HEK293T (cell line): ENCODE results near the gene EML4.

Experiments used
- CTCF ChIA-PET: fragments of 350-600 bp; formaldehyde crosslinking; extraction: SDS; loops from one replicate; lab custom pipeline; 2021; ENCODE audit warnings: antibody characterized with exemption, inconsistent platforms; lab: Yijun Ruan, JAX
- POLR2A ChIA-PET: fragments of 350-600 bp; formaldehyde crosslinking; extraction: SDS; loops from one replicate; lab custom pipeline; 2020; ENCODE audit warnings: antibody characterized with exemption, inconsistent platforms; lab: Yijun Ruan, JAX
- DNase-seq: peaks from one replicate; pipeline ENCODE4 v3.0.0; 2012; ENCODE audit warnings: mixed read lengths; ENCODE audit errors: extremely low spot score
- ARNT ChIP-seq: fragments of 450-650 bp; IDR thresholded peaks from 2 replicates; pipeline ENCODE4 v1.6.1; 2017; ENCODE audit warnings: mild to moderate bottlenecking
- BHLHE40 ChIP-seq: fragments of 450-650 bp; IDR thresholded peaks from 2 replicates; pipeline ENCODE4 v1.6.1; 2016; ENCODE audit warnings: mild to moderate bottlenecking, moderate library complexity, borderline replicate concordance
- CTBP1 ChIP-seq: fragments of 450-650 bp; IDR thresholded peaks from 2 replicates; pipeline ENCODE4 v1.6.1; 2016; ENCODE audit warnings: borderline replicate concordance
- ELF4 ChIP-seq: fragments of 450-650 bp; IDR thresholded peaks from 2 replicates; pipeline ENCODE4 v1.6.1; 2017; ENCODE audit warnings: antibody characterized with exemption
- FOXA1 ChIP-seq: fragments of 450-650 bp; IDR thresholded peaks from 2 replicates; pipeline ENCODE4 v1.6.1; 2016; ENCODE audit warnings: mild to moderate bottlenecking
- FOXK2 ChIP-seq: fragments of 450-650 bp; IDR thresholded peaks from 2 replicates; pipeline ENCODE4 v1.6.1; 2016; ENCODE audit warnings: mild to moderate bottlenecking
- FOXM1 ChIP-seq: fragments of 450-650 bp; IDR thresholded peaks from 2 replicates; pipeline ENCODE4 v1.6.1; 2017; ENCODE audit warnings: mild to moderate bottlenecking, borderline replicate concordance
- HDGF ChIP-seq: fragments of 450-650 bp; IDR thresholded peaks from 2 replicates; pipeline ENCODE4 v1.6.1; 2017; ENCODE audit warnings: antibody characterized with exemption, borderline replicate concordance
- L3MBTL2 ChIP-seq: fragments of 450-650 bp; conservative IDR thresholded peaks from 2 replicates; pipeline ENCODE4 v1.6.1; 2016; ENCODE audit warnings: mild to moderate bottlenecking
- LEF1 ChIP-seq: fragments of 450-650 bp; IDR thresholded peaks from 2 replicates; pipeline ENCODE4 v1.6.1; 2017; ENCODE audit warnings: mild to moderate bottlenecking, borderline replicate concordance
- NFRKB ChIP-seq: fragments of 450-650 bp; IDR thresholded peaks from 2 replicates; pipeline ENCODE4 v1.6.1; 2016; ENCODE audit warnings: mild to moderate bottlenecking, moderate library complexity
- SP1 ChIP-seq: fragments of 450-650 bp; IDR thresholded peaks from 2 replicates; pipeline ENCODE4 v1.6.1; 2017
- SUZ12 ChIP-seq: fragments of 450-650 bp; IDR thresholded peaks from 2 replicates; pipeline ENCODE4 v1.6.1; 2016; ENCODE audit warnings: mild to moderate bottlenecking
- TARDBP ChIP-seq: fragments of 450-650 bp; IDR thresholded peaks from 2 replicates; pipeline ENCODE4 v1.6.1; 2016
- ZNF384 ChIP-seq: fragments of 450-650 bp; IDR thresholded peaks from 2 replicates; pipeline ENCODE4 v1.6.1; 2016
- TF ChIP-seq, protein P1 (sequence below): fragments of 450-650 bp; IDR thresholded peaks from 2 replicates; pipeline ENCODE4 v1.6.1; 2016

The EML4 gene

DNA sequence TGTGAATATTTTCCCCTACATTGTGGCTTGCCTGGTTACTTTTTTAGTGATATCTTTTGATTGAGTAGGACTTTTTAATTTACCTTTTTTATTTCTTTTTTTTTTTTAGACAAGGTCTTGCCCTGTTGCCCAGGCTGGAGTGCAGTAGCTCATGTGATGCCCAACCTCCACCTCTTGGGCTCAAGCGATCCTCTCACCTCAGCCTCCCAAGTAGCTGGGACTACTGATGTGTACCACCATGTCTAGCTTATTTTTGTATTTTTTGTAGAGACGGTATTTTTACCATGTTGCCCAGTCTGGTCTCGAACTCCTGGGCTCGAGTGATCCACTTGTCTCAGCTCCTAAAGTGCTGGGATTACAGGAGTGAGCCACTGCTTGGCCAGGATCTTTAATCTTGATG lies 25.3 kb downstream of the EML4 start:
- ChIA-PET CTCF (interaction anchor here (0.6 to 1.0 kb wide), 2 partner anchors 29 to 239 kb away, joined by 3 read pairs; no protein-coding TSS in a partner anchor), POLR2A (interaction anchor here (1.2 kb wide), 1 partner anchor 61 kb away, joined by 3 read pairs; no protein-coding TSS in a partner anchor)
- DNase-seq: no peak
- no peak for TF ChIP-seq HDGF
- TF ChIP-seq SP1: no peak
- TF ChIP-seq FOXA1: no peak
- no peak for TF ChIP-seq FOXK2
- no peak for TF ChIP-seq CTBP1
- no peak for TF ChIP-seq SUZ12
- TF ChIP-seq BHLHE40: no peak
- no peak for TF ChIP-seq ELF4
- TF ChIP-seq ARNT: no peak
- TF ChIP-seq, protein P1, sequence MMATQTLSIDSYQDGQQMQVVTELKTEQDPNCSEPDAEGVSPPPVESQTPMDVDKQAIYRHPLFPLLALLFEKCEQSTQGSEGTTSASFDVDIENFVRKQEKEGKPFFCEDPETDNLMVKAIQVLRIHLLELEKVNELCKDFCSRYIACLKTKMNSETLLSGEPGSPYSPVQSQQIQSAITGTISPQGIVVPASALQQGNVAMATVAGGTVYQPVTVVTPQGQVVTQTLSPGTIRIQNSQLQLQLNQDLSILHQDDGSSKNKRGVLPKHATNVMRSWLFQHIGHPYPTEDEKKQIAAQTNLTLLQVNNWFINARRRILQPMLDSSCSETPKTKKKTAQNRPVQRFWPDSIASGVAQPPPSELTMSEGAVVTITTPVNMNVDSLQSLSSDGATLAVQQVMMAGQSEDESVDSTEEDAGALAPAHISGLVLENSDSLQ: no peak
- TF ChIP-seq LEF1: no peak
- no peak for TF ChIP-seq L3MBTL2
- TF ChIP-seq TARDBP: no peak
- TF ChIP-seq ZNF384: no peak
- TF ChIP-seq FOXM1: no peak
- no peak for TF ChIP-seq NFRKB

DNA sequence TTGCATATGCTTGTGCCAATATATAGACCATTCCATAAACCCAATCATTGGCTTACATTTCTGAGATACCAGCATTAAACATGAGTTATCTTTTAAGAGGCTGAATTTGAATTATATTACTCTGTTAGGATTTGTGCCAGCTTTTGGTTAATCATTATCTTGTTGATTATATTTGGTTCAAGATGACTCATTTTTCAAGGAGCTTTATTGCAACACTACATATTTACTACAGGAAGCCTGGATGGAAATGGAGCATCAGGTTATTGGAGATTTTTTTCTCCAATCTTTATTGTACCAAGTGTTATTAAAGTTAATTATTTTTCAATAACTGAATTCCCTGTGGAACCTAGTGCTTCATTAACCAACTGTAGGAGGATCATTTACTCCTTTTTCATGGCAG lies 26.4 kb downstream of the EML4 start:
- ChIA-PET POLR2A (interaction anchor here (1.2 kb wide), 1 partner anchor 62 kb away, joined by 3 read pairs; no protein-coding TSS in a partner anchor), CTCF (interaction anchor here (1.1 kb wide), 1 partner anchor 70 kb away, joined by 3 read pairs; no protein-coding TSS in a partner anchor)
- TF ChIP-seq L3MBTL2 (no peak), SUZ12 (no peak), SP1 (no peak), BHLHE40 (no peak), ZNF384 (no peak), LEF1 (no peak), FOXM1 (no peak), FOXA1 (no peak), ARNT (no peak), FOXK2 (no peak), CTBP1 (no peak), HDGF (no peak), NFRKB (no peak), ELF4 (no peak), TARDBP (no peak)
- TF ChIP-seq, protein P1: no peak
- DNase-seq: no peak

DNA sequence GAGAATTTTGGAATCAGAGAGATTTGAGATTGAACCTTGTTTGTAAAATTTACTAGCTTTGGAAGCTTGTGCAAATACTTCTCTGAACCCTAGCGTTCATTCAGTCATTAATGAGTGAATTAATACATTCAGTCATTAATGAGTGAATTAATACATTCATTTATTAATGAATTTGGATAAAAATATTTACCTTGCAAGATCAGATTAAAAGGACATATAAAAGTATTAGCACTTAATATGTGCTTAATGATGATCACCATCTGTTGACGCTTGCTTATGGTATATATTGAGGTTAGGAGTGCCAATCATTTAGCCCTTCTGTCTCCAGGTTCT lies 26.9 kb downstream of the EML4 start:
- DNase-seq: no peak
- POLR2A ChIA-PET: no interaction called here
- CTCF ChIA-PET: interaction anchor here (0.6 to 1.1 kb wide), 5 partner anchors 24 to 151 kb away, joined by 3 to 7 read pairs (median 4); no protein-coding TSS in a partner anchor
- TF ChIP-seq ARNT (no peak), ELF4 (no peak)
- TF ChIP-seq, protein P1: peak; percentile 12; the same call in 1 of the 2 replicates

DNA sequence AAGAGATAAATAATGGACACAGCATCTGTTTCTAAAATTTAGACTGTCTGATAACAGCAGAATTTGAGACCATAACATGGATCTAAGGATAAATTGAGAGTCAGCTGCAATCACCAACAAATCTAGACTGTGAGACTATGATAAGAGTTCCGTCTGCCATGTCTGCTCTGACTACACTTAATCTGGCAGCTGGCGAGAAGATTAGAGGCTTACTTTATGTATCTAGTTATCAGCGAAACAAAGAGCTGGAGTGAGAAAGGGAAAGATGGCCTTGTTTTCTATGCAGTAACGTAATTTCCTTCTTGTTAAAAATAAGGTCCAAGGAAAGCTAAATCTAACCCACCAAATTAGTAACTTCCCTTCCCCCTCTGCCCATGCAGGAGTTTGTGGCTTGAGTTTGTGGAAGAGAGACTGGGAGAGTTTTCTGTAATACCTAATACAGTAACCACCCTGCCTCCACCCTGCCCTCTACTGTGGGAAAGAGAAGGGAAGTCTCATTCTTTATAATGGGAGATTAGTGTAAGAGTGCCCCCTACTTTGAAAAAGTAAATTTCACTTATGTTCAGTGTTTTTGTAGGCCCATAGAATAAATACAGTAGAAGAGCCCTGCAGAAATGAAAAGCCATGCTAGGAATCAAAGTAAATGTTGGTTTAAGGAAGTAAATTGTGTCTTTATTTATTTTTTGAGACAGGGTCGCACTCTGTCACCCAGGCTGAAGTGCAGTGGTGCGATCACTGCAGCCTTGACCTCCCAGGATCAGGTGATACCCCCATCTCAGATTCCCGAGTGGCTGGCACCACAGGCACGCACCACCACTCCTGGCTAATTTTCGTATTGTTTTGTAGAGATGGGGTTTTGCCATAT lies 27.5 kb downstream of the EML4 start:
- TF ChIP-seq TARDBP (no peak), LEF1 (no peak), HDGF (no peak), NFRKB (no peak), L3MBTL2 (no peak)
- ChIA-PET CTCF (interaction anchor here (0.6 to 1.1 kb wide), 5 partner anchors 25 to 151 kb away, joined by 3 to 7 read pairs (median 4); no protein-coding TSS in a partner anchor), POLR2A (no interaction called here)
- peak; percentile 59 for DNase-seq

DNA sequence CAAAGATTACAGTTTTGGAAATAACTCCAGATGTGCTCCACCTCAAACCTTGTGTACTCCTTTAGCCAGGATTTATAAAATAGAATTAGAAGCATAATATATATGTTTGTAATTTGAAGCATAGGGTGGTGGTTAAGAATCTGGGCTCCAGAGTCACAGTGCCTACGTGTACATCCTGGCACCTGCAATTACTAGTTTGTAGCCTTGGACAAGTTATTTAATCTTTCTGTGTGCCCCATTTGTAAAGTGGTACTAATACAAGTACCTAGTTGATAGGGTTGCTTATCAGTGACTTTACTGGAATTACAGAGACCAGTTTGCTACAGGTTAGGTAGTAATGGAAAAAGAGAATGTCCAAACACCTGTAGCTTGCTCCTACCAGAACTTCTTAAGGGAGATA lies 28.6 kb downstream of the EML4 start:
- TF ChIP-seq ZNF384: no peak
- no peak for TF ChIP-seq ELF4
- no peak for TF ChIP-seq LEF1
- TF ChIP-seq ARNT: no peak
- no peak for TF ChIP-seq SP1
- no peak for TF ChIP-seq NFRKB
- TF ChIP-seq BHLHE40: no peak
- TF ChIP-seq HDGF: no peak
- no peak for TF ChIP-seq SUZ12
- TF ChIP-seq, protein P1: no peak
- TF ChIP-seq FOXK2: no peak
- TF ChIP-seq FOXA1: no peak
- no peak for TF ChIP-seq FOXM1
- TF ChIP-seq L3MBTL2: no peak
- TF ChIP-seq CTBP1: no peak
- TF ChIP-seq TARDBP: no peak
- CTCF ChIA-PET: no interaction called here
- no peak for DNase-seq
- POLR2A ChIA-PET: no interaction called here
